Erythroblast (primary cell): Measurements from ENCODE around the gene RNLS.
A peak's percentile ranks its signal among the peaks of the same experiment; 100 is the strongest.
"Not testable (repeated sequence)": the region's sequence is repeated elsewhere in the genome, so short reads cannot be mapped to it uniquely, and the experiment has no call there.

Experiments used
- DNase-seq, 2 experiments: peaks; one replicate each; lab custom pipeline; 2025; lab: John Stamatoyannopoulos, UW
- GATA1 ChIP-seq: IDR thresholded peaks from 2 replicates; pipeline ENCODE4 v1.6.1; 2011; ENCODE audit warnings: low read depth, mild to moderate bottlenecking, control low read depth, low read length, moderate library complexity
- POLR2A ChIP-seq: IDR thresholded peaks from 2 replicates; pipeline ENCODE4 v1.6.1; 2011; ENCODE audit warnings: mild to moderate bottlenecking, low read length

RNLS gene

DNA sequence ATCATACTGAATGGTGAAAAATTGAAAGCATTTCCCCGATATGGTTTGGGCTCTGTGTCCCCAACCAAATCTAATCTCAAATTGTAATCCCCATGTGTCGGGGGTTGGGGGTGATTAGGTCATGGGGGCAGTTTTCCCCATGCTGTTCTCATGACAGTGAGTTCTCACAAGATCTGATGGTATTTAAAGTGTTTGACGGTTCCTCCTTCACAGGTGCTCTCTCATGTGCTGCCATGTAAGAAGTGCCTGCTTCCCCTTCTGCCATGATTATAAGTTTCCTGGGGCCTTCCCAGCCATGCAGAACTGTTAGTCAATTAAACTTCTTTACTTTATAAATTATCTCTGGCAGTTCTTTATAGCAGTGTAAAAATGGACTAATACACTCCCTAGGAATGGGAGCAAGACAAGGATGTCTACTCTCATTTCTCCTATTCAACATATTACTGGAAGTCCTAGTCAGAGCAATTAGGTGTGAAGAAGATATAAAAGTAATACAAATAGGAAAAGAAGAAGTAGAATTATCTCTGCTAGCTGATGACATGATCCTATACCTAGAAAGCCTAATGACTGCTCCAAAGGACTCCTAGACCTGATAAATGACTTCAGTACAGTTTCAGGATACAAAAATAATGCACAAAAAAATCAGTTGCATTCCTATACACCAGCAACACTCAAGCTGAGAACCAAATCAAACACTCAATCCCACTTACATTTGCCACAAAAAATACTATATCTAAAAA lies 260.6 kb downstream of the RNLS start:
- TF ChIP-seq GATA1 (no peak), POLR2A (no peak)
- no peak for DNase-seq

DNA sequence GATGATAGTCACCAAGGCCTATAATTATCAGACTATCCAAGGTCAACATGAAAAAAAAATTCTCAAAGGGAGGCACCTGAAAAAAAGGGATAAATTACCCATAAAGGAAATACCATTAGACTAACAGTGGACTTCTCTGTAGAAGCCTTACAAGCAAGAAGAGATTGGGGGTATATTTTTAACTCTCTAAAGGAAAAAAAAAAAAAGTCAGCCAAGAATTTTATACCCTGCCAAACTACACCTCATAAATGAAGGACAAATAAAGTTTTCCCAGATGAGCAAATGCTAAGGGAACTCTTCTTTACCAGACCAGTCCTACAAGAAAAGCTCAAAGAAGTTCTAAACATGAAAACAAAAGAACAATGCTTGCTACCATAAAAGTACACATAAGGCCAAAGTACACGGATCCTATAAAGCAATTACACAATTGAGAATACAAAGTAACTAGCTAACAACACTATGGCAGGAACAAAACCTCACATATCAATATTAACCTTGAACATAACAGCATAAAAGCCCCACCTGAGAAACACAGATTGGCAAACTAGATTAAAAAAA lies 263.1 kb downstream of the RNLS start:
- no peak for DNase-seq
- TF ChIP-seq GATA1 (no peak), POLR2A (no peak)

DNA sequence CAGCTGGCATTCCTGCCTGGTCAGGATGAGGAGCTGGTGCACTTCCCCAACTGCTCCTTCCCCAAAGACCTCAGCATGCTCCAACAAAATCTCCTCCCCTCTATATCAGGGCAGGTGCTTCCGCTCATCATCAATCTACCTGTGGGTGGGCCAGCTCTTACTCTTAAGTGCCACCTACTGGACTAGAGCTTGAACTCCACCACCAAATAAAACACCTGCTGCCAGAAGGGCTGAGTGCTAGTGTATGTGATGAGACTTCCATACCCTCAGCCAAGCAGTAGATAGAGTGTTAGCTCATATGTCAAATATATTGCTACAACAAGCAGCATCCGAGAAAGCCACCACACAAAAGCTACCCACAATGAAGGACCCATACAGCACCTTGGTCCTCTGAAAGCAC lies 264.3 kb downstream of the RNLS start:
- TF ChIP-seq POLR2A (no peak), GATA1 (no peak)
- peak; percentile 2 to 7 for DNase-seq

DNA sequence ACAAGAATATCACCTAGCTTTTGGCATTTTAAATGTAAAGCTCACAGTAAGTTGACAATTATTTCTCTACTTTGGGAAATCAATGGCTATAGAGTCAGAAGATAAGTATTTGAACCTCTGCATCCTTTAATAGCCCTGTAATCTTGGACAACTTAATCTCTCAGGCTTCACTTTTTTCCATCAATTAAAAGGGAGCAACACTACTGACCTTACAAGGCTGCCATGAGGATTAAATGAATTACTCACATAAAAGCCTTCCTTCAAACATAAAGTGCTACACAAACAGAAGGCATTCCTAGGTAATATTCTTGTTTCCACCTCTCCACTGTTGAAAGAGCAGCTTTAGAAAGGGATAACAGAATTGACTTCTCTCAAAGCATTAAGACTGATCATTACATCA lies 266.0 kb downstream of the RNLS start:
- DNase-seq: no peak
- TF ChIP-seq POLR2A: no peak

DNA sequence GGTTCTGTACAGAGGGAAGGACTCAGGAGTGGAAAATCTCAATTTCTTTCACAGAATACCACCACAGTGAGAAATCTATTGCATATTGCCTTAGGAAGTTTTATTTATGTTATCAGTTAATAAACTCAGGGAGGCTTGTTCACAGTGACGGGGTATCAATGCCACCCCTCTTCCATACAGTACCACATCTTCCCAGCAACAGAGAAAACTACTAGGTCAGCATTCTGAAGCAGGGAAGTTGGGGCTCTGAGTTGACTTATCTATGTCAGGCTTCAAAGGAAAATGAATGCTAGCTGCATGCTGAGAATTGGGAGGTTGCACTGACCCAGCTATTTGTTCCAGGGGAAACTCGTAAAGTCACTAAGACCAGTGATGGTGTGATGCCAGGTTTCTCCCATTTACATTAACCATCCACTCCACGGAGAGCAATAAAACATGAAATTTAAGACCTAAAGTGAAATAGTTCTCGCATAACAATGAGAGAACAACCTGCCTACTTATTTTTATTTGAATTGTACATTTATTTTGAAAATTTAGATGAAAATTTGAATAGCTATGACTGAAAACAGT lies 266.7 kb downstream of the RNLS start:
- no peak for DNase-seq
- TF ChIP-seq GATA1 (no peak), POLR2A (no peak)

DNA sequence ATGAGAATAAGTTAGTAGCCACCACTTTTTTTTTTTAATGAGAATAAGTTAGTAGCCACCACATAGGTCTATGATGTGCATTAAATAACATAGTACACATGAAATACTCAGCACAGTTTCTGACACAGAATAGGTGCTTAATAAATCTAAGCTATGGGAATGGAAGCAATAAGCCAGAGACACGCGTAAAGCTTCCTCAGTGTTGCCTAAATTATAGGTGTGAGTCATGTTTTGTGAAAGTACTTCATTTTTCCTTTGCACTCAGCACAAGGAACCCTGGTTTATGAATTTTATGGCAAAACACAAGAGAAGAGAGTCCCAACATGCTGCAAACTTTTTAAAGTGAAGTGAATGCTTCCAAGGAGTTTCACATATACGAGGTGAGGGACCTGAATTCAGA lies 267.4 kb downstream of the RNLS start:
- no peak for TF ChIP-seq GATA1
- TF ChIP-seq POLR2A: no peak

DNA sequence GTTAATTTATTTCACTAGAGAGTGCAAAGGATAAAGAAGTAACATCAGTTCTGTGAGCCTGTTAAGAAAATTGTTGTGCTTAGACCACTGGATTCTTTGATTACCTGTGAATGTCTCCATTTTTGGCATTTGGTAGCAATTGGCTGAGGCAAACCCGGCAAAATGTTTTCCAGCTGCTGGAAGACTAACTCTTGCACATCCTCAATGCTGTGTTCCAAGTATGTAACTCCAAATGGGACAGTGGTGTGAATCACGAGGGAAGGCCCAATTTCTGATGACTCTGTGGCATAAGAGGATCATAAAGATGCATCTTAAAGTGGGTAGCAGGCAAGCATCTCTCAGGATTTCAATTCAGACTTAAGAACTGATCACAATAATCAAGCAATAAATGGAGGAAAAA lies 268.8 kb downstream of the RNLS start:
- DNase-seq: no peak
- no peak for TF ChIP-seq POLR2A
- TF ChIP-seq GATA1: no peak

More for the DNA sequence above, 267.4 kb downstream of the RNLS start:
- no peak for DNase-seq

DNA sequence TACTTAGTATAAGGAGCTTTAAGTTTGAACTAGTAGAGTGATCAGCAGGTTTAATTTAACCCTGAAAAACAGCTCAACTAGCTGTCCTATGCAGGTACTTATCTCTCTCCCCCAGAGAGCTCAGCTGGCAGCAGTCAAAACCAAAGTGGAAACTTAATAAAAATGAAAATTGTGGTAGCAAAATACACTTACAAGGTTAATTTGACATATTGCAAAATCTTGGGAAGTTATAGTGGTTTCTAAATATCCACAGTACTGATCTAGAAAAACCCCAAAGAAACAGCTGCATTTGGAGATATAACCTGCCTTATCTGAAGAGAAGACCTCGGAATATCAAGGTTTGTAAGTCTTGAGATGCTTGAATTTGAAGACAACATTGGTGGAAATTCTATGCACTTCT lies 269.2 kb downstream of the RNLS start:
- no peak for DNase-seq
- TF ChIP-seq POLR2A (no peak), GATA1 (no peak)

DNA sequence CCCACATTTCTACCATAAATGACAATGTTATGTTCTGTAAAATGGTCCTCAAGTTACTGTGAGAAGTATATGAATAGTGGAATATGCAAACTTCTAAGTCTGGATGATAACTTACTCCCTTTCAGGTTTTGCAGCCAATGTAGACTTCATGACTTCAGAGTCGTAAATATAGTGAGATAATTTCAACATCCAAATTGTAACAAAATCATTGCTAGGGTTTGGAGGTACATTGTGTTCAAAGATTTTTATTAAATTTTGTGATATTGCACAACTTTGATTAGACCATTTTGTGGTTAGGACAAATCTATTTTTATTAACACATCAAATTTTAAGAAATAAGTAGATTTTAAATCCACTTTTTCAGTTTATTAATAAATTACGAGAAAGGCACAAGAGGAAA lies 270.3 kb downstream of the RNLS start:
- no peak for DNase-seq
- TF ChIP-seq POLR2A (no peak), GATA1 (no peak)

DNA sequence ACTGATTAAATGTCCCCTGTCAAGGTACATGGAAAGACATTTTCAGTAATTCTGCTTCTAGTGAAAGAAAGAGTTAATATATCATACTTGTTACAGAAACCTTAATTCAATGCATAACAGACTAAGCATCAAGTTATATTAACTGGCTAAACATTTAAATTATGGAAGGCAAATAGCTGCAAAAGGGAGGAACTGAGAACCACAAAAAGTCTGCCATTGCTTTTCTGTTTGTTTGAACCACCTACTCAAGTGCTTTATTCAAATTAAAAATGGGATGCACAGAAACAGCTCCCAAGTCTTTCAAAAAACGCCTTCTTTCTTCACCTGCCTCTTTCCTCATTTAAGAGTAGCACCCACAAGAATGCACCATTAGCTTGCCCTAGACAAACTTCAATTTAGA lies 271.9 kb downstream of the RNLS start:
- no peak for DNase-seq
- TF ChIP-seq POLR2A: no peak
- TF ChIP-seq GATA1: no peak

DNA sequence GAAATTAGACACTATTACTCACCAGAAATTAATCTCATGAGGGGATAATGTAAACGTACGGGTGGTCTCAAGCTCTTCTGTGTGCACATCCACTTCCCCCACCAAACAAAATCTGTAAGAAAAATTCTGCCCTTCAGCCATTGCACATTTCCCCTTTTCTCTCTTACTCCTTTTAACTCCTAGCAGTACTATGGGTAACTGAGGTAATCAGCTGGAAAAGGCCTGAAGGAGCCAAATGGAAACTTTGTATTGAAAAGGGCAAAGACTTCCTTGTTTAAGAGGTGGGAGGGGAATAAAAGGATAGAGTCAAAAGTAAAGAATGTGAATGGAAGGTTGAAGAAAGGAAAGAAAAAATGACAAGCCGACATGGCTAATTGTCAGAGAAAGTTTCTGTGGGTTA lies 273.8 kb downstream of the RNLS start:
- TF ChIP-seq POLR2A (no peak), GATA1 (no peak)
- no peak for DNase-seq

DNA sequence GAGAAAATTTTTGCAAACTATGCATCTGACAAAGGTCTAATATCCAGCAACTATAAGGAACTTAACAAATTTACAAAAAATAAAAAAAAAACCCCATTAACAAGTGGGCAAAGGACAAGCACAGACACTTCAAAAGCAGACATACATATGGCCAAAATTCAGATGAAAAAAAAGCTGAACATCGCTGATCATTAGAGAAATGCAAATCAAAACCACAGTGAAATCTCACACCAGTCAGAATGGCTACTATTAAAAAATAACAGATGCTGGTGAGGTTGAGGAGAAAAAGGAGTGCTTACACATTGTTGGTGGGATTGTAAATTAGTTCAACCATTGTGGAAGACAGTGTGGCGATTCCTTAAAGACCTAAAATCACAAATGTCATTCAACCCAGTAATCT lies 274.8 kb downstream of the RNLS start:
- DNase-seq: not testable (repeated sequence)

DNA sequence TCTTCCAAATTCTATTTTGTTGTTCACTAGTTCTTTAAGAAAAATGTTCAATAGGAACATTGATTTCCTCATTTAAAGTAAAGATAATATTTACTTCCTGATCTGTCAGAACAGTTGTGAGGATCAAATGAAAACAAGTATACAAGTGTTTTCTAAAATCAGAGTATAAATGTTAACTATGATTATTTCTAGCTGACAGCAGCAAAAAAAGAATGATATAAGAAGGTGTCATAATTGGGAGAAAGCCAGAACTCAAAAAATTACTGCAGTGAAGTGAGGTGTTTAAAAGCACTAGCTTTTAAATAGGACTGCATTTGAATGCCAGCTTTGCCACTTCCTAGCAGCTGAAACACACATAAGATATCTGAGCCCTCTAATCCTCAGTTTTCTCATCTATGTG lies 283.3 kb downstream of the RNLS start:
- DNase-seq: no peak
- TF ChIP-seq GATA1 (no peak), POLR2A (no peak)

DNA sequence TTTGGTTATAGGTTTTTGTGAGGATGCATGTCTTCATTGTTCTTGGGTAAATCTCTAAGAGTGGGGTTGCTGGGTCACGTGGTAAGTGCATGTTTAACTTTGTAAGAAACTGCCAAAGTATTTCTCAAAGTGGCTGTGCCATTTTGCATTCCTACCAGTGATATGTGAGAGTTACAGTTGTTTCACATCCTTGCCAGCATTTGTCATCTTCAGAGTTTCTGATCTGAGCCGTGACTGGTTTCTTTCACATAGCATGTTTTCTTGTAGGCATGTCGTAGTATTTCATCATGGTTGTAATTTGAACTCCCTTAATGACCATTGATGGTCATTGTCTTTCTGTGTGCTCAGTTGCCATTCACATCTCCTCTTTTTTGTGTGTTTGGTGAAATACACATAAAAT lies 286.0 kb downstream of the RNLS start:
- TF ChIP-seq POLR2A (no peak), GATA1 (no peak)
- DNase-seq: peak in 1 of 2 experiments; percentile 8
